Tracheal epithelial cell (primary cell): ENCODE data around the gene MTHFD2. TPM values are rescaled to one million over a fixed set of nuclear protein-coding genes. Genes with fewer than 3 reads are reported as not detected.

Experiments used
- total RNA-seq: library from RNA; depleted of rRNA; stranded (reverse); fragments of >200 nt; gene quantifications from 2 replicates; pipeline ENCODE4 v1.2.1, GENCODE V29; 2014

MTHFD2 gene
- total RNA-seq: 272 and 311 TPM in 2 replicates

GRCh38 chr2:74198461-74199274, at the start of gene MTHFD2:
Gene MTHFD2 (plus strand): TSS chr2:74198615. CDS start chr2:74198642, 27 bp downstream.

GRCh38 chr2:74178211-74179062, 20.0 kb upstream of the MTHFD2 start, which contains the start of gene MOB1A:
Gene MOB1A (minus strand): TSS chr2:74178879. CDS start chr2:74178674, 205 bp downstream.

Other genes with a start within 250 kb of the MTHFD2 start
- gene TET3, start 213.7 kb upstream of the MTHFD2 start, total RNA-seq: 5.8 and 6.0 TPM in 2 replicates
- 33.2 and 40.0 TPM in 2 replicates for gene BOLA3, start 50.7 kb upstream of the MTHFD2 start, total RNA-seq
- 113 and 115 TPM in 2 replicates for gene MOB1A, start 19.7 kb upstream of the MTHFD2 start, total RNA-seq
- 0.24 and 0.64 TPM in 2 replicates for gene SLC4A5, start 144.8 kb downstream of the MTHFD2 start, total RNA-seq
- 44.1 and 82.9 TPM in 2 replicates for gene DCTN1, start 181.7 kb downstream of the MTHFD2 start, total RNA-seq
- gene C2orf81, start 223.0 kb downstream of the MTHFD2 start, total RNA-seq: 0.64 and 0.72 TPM in 2 replicates
- 34.1 and 62.7 TPM in 2 replicates for gene WDR54, start 223.1 kb downstream of the MTHFD2 start, total RNA-seq
- 24.3 and 53.7 TPM in 2 replicates for gene RTKN, start 243.3 kb downstream of the MTHFD2 start, total RNA-seq